Measurements from ENCODE around the gene PSAP.

- TF ChIP-seq, protein P1, sequence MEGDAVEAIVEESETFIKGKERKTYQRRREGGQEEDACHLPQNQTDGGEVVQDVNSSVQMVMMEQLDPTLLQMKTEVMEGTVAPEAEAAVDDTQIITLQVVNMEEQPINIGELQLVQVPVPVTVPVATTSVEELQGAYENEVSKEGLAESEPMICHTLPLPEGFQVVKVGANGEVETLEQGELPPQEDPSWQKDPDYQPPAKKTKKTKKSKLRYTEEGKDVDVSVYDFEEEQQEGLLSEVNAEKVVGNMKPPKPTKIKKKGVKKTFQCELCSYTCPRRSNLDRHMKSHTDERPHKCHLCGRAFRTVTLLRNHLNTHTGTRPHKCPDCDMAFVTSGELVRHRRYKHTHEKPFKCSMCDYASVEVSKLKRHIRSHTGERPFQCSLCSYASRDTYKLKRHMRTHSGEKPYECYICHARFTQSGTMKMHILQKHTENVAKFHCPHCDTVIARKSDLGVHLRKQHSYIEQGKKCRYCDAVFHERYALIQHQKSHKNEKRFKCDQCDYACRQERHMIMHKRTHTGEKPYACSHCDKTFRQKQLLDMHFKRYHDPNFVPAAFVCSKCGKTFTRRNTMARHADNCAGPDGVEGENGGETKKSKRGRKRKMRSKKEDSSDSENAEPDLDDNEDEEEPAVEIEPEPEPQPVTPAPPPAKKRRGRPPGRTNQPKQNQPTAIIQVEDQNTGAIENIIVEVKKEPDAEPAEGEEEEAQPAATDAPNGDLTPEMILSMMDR (IDR thresholded peaks at IDR 0.05) = no peak
- no peak for TF ChIP-seq EZH2 (IDR thresholded peaks at IDR 0.05)
Observed at GRCh38 chr10:71771821-71772617, 79.0 kb downstream of the PSAP start.
